ENCODE measurements around the gene HOMER2. TPM values are rescaled to one million over a fixed set of nuclear protein-coding genes. Genes with fewer than 3 reads are reported as not detected.

The HOMER2 gene
- total and polyA plus RNA-seq, 9 of the 15 experiments (the other 6 are each of a cell fraction or from before 2014, with no cell fraction given) = 0.13 to 0.47 (median 0.29) TPM; not detected in 1

DNA sequence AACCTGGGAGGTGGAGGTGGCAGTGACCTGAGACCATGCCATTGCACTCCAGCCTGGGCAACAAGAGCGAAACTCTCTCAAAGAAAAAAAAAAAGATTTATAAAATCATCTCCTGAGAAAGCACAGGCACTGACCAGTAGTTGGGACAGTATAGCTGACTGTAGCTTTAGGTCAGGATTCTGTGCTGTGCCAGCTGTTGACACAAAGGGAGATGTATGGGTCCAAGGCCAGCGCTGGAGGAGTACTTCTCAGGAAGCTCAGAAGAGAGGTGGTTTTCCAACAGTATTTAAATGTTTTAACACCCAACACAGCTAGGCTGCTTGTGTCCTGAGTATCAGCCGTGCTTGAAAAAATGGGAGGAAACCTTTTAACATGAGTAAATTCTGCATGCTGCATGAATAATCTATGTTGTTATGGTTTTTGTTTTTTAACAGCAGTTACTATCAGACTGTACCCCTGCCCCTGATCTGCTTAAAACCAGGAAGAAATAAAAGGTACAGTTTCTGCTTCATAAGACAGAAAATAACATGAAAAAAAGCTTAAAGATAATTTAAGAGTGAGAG, 40.0 kb upstream of the HOMER2 start (continued):
- TF ChIP-seq, protein P1, sequence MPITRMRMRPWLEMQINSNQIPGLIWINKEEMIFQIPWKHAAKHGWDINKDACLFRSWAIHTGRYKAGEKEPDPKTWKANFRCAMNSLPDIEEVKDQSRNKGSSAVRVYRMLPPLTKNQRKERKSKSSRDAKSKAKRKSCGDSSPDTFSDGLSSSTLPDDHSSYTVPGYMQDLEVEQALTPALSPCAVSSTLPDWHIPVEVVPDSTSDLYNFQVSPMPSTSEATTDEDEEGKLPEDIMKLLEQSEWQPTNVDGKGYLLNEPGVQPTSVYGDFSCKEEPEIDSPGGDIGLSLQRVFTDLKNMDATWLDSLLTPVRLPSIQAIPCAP (CRISPR knock-in tag; IDR thresholded peaks at IDR 0.05; ENCODE audit: borderline replicate concordance) = no peak
- TF ChIP-seq PHF8 (IDR thresholded peaks at IDR 0.05; ENCODE audit: borderline replicate concordance, low read length) (no peak), SP2 (IDR thresholded peaks at IDR 0.05; ENCODE audit: extremely low read depth, low read depth, low read length, poor library complexity, severe bottlenecking) (no peak), CTBP1 (IDR thresholded peaks at IDR 0.05; ENCODE audit: borderline replicate concordance) (no peak), FOXK2 (conservative IDR thresholded peaks at IDR 0.05 in 1 of 2, IDR thresholded peaks at IDR 0.05 in 1 of 2; ENCODE audit: low read depth in 2 of 2) (no peak), MXI1 (IDR thresholded peaks at IDR 0.05; ENCODE audit: low read depth, low read length) (no peak)
- TF ChIP-seq, protein P2, sequence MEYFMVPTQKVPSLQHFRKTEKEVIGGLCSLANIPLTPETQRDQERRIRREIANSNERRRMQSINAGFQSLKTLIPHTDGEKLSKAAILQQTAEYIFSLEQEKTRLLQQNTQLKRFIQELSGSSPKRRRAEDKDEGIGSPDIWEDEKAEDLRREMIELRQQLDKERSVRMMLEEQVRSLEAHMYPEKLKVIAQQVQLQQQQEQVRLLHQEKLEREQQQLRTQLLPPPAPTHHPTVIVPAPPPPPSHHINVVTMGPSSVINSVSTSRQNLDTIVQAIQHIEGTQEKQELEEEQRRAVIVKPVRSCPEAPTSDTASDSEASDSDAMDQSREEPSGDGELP (CRISPR knock-in tag; IDR thresholded peaks at IDR 0.05; ENCODE audit: borderline replicate concordance) = no peak
- TF ChIP-seq, protein P3, sequence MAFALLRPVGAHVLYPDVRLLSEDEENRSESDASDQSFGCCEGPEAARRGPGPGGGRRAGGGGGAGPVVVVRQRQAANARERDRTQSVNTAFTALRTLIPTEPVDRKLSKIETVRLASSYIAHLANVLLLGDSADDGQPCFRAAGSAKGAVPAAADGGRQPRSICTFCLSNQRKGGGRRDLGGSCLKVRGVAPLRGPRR (CRISPR knock-in tag; IDR thresholded peaks at IDR 0.05) = no peak

Measured in K562 (cell line).